A549 treated with Mapracorat at 1 μM for 4 hours (cell line): Measurements from ENCODE around the gene SLC25A26. TPM values are rescaled to one million over a fixed set of nuclear protein-coding genes. Genes with fewer than 3 reads are reported as not detected.

Experiments
- total RNA-seq: library from RNA; stranded (reverse); fragments of 200-300 nt; extraction: Qiagen RNA extraction; gene quantifications from 5 replicates; pipeline ENCODE4 v1.2.3, GENCODE V29; 2022

Gene SLC25A26, protein sequence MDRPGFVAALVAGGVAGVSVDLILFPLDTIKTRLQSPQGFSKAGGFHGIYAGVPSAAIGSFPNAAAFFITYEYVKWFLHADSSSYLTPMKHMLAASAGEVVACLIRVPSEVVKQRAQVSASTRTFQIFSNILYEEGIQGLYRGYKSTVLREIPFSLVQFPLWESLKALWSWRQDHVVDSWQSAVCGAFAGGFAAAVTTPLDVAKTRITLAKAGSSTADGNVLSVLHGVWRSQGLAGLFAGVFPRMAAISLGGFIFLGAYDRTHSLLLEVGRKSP
- 18.3 to 20.1 TPM (median 19.0 TPM) in 5 replicates for total RNA-seq

DNA sequence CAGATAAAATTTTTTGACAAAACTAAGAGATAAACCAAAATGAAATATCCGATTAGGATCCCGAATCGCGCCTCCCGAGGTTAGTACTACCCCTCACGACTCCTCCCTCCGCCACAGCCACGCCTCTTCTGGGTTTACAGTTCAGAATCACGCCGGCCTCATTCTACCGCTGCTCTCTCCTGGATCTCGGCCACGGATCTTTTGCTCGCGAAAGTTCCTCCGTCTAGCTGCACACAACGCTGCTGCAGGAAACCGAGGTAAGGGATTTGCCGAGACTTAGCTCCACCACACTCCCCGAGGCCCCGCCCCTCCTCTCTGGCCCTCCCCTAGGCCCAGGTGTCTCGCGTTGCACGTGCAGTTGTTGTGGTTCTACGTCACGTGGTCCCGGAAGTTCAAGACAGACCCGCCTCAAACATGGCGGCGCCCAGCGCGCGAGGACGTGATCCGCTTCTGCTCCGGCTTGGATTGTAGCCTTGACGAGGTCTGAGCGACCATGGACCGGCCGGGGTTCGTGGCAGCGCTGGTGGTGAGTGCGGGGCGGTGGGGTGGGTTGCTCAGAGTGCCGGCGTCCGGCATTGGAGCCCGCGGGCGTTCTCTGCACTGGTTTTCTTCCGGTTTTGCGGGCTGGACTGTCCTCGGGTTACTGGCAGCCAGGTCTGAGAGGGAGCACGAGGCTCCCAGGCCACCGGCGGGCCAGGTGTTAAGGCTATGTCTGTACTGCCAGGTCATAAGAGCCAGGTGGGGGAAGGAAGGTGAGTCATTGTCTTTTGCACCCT, at the start of gene SLC25A26:
TSS of gene SLC25A26 (plus strand) at position 400 of the 776 bp plus-strand sequence. CDS start at position 494, 94 bp downstream.

Other genes with a start within 250 kb of the SLC25A26 start
- 2.9 to 4.6 TPM (median 3.5 TPM) in 5 replicates for gene MAGI1, start 182.1 kb upstream of the SLC25A26 start, total RNA-seq